Lung (tissue), 12 donors: Measurements from ENCODE around the gene ASAP2. TPM values are rescaled to one million over a fixed set of nuclear protein-coding genes. Genes with fewer than 3 reads are reported as not detected.

Experiments
- ATAC-seq: fragments of 200-7000 bp; cut with Tn5 transposase; one replicate; pipeline ENCODE4 v1.9.1; 2020; ENCODE audit warnings: moderate number of reproducible peaks; ENCODE audit not compliant: insufficient read depth, low FRiP score
- DNase-seq, 3 donors: peaks; one replicate each; pipeline ENCODE4 v3.0.0-alpha.2; 2013 to 2017
- H3K27ac ChIP-seq, 2 donors: one replicate each; pipeline ENCODE4 v1.5.1; 2013; ENCODE audit warnings: mild to moderate bottlenecking in 2 of 2, moderate library complexity in 2 of 2, control low read depth in 1 of 2, inconsistent platforms in 1 of 2, low read depth in 1 of 2, low read length in 1 of 2
- H3K27me3 ChIP-seq, 3 donors: one replicate each; pipeline ENCODE4 v1.5.1; 2013; ENCODE audit warnings: low read length in 2 of 3; ENCODE audit not compliant: control insufficient read depth in 3 of 3, insufficient read depth in 3 of 3
- H3K36me3 ChIP-seq, 4 donors: one replicate each; pipeline ENCODE4 v1.5.1; 2013; ENCODE audit warnings: low read length in 4 of 4, mild to moderate bottlenecking in 1 of 4, moderate library complexity in 1 of 4; ENCODE audit not compliant: control insufficient read depth in 4 of 4, insufficient read depth in 4 of 4
- H3K4me1 ChIP-seq, 5 donors: one replicate each; pipeline ENCODE4 v1.5.1; 2013; ENCODE audit warnings: low read length in 5 of 5, mild to moderate bottlenecking in 2 of 5, moderate library complexity in 1 of 5; ENCODE audit not compliant: control insufficient read depth in 5 of 5, insufficient read depth in 5 of 5
- H3K4me3 ChIP-seq: one replicate; pipeline ENCODE4 v1.5.1; 2013; ENCODE audit warnings: mild to moderate bottlenecking, control low read depth, moderate library complexity
- H3K9ac ChIP-seq, 2 donors: one replicate each; pipeline ENCODE4 v1.5.1; 2013; ENCODE audit warnings: low read length in 2 of 2, control low read depth in 1 of 2; ENCODE audit not compliant: insufficient read depth in 1 of 2
- H3K9me3 ChIP-seq, 4 donors: one replicate each; pipeline ENCODE4 v1.5.1; 2013; ENCODE audit warnings: low read length in 3 of 4, mild to moderate bottlenecking in 1 of 4, moderate library complexity in 1 of 4; ENCODE audit not compliant: control insufficient read depth in 4 of 4, insufficient read depth in 3 of 4
- WGBS, 2 donors: extraction: QIAGEN DNeasy Blood & Tissue Kit; methylation state at CpG; one replicate each; pipeline ENCODE4 v1.1.7; 2013; 5-methylcytosine and 5-hydroxymethylcytosine counted together
- polyA plus RNA-seq, 2 donors: library from polyadenylated mRNA; stranded (reverse); fragments of 200-250 nt; gene quantifications; one replicate each; pipeline ENCODE4 v1.2.1, GENCODE V29; 2013
- total RNA-seq, 2 donors: library from RNA; depleted of rRNA in 1 of 2; stranded (reverse); fragments of >200 nt in 1 of 2; gene quantifications; one replicate each; pipeline ENCODE4 v1.2.1, GENCODE V29; 2014 to 2021
- TF ChIP-seq, protein P1 (sequence below): IDR thresholded peaks from 2 replicates; pipeline ENCODE4 v1.5.1; 2012; ENCODE audit warnings: mild to moderate bottlenecking; ENCODE audit errors: control extremely low read depth, extremely low read depth
- donor health status: control.
- donor health status: control.
- donor health status: Bipolar disorder and iron deficiency.
- donor health status: healthy.
- donor health status: DM: yes; HTN: yes; CAD: no.

The ASAP2 gene
- total and polyA plus RNA-seq, 4 donors = 7.4 to 30.9 (median 17.0) TPM

DNA sequence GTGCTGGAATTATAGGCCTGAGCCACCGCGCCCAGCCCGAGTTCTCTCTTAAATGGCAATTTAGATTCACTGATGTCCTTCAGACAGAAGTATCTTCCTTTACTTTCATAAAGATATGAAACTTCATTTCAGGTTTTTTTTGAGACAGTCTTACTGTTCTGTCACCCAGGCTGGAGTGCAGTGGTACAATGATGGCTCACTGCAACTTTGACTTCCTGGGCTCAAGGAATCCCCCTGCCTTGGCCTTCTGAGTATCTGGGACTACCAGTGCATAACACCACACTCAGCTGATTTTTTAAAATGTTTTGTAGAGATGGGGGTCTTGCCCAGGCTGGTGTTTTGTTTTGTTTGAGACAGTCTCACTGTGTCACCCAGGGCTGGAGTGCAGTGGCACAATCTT, 203.5 kb downstream of the ASAP2 start:
- ATAC-seq (no peak), DNase-seq (no peak)
- Histone ChIP-seq H3K27me3 (no peaks in the 10 kb centered on the region), H3K4me3 (no peak overlapping the region), H3K36me3 (peaks cover 12 to 21% (median 16%) of the 10 kb centered on the region in 4 donors), H3K27ac (no peak overlapping the region), H3K4me1 (no peaks in the 10 kb centered on the region), H3K9me3 (no peaks in the 10 kb centered on the region), H3K9ac (no peak overlapping the region)
- 98 to 99% methylated on average over 3 of the region's 3 CpGs for WGBS, 2 donors
- TF ChIP-seq, protein P1, sequence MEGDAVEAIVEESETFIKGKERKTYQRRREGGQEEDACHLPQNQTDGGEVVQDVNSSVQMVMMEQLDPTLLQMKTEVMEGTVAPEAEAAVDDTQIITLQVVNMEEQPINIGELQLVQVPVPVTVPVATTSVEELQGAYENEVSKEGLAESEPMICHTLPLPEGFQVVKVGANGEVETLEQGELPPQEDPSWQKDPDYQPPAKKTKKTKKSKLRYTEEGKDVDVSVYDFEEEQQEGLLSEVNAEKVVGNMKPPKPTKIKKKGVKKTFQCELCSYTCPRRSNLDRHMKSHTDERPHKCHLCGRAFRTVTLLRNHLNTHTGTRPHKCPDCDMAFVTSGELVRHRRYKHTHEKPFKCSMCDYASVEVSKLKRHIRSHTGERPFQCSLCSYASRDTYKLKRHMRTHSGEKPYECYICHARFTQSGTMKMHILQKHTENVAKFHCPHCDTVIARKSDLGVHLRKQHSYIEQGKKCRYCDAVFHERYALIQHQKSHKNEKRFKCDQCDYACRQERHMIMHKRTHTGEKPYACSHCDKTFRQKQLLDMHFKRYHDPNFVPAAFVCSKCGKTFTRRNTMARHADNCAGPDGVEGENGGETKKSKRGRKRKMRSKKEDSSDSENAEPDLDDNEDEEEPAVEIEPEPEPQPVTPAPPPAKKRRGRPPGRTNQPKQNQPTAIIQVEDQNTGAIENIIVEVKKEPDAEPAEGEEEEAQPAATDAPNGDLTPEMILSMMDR = no peak

DNA sequence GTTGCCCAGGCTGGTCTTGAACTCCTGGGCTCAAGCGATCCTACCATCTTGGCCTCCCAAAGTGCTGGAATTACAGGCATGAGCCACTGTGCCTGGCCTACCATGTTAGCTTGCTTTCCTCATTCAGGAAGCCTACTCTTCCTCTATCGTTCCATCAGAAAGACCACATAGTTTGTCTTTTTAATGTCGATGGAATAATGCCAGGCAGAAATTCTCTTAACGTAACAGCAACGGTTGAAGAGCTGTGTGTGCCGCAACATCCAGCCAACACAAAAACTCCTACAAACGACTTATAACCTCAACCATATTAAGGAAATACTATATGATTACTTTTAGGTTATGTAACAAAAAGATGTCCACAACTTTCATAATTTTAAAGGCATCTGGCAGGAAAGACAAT, 206.2 kb downstream of the ASAP2 start:
- TF ChIP-seq, protein P1 = no peak
- ATAC-seq (no peak), DNase-seq (no peak)
- 63 to 71% methylated on average over 7 of the region's 7 CpGs for WGBS, 2 donors
- H3K27ac ChIP-seq = no peak overlapping the region
- peaks cover 8 to 26% (median 16%) of the 10 kb centered on the region in 4 donors for H3K36me3 ChIP-seq
- H3K4me3 ChIP-seq = no peak overlapping the region
- H3K27me3 ChIP-seq = no peaks in the 10 kb centered on the region
- no peaks in the 10 kb centered on the region for H3K4me1 ChIP-seq
- H3K9me3 ChIP-seq = no peaks in the 10 kb centered on the region
- H3K9ac ChIP-seq = no peak overlapping the region

DNA sequence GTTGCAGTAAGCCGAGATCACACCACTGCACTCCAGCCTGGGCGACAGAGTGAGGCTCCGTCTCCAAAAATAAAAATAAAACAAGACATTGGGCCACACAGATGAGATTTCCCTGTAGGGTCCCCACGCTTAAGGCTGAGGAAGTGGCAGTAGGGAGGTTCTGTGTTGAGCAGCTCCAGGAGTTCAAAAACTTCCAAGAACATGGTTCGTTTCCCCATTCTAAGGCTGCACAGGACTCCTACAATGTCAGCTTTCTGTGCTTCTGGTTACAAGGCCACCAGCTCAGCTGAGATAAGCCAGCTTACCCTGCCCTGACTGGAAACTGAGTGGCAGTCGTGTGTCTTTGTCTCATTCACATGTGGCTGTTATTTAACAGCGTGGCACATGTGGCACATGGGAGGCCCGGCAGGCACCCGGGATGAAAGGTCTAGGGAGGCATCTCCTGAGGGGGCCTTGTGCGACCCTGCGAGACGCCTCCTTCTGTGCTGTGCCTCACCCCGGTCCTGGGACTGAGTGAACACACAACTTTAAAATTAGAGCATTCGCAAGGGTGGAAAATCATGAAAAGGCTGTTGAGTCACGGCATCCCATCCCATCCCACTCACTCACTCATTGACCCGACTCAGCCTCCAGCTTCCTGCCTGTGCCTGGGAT, 209.0 kb downstream of the ASAP2 start:
- H3K4me1 ChIP-seq = no peaks in the 10 kb centered on the region
- WGBS, 2 donors = 92 to 96% methylated on average over 16 of the region's 16 CpGs
- TF ChIP-seq, protein P1 = no peak
- DNase-seq = no peak
- no peaks in the 10 kb centered on the region for H3K27me3 ChIP-seq
- ATAC-seq = no peak
- H3K9me3 ChIP-seq = no peaks in the 10 kb centered on the region
- H3K4me3 ChIP-seq = no peak overlapping the region
- H3K27ac ChIP-seq = no peak overlapping the region
- no peak overlapping the region for H3K9ac ChIP-seq
- peaks cover 4 to 18% (median 10%) of the 10 kb centered on the region in 4 donors for H3K36me3 ChIP-seq
